HepG2 (cell line): Measurements from ENCODE around the gene SUPV3L1.

ENCODE experiments used
- AGO1 ChIP-seq: fragments of 200-400 bp; formaldehyde crosslinking; IDR thresholded peaks from 2 replicates; pipeline ENCODE4 v1.6.1; 2017; ENCODE audit warnings: mild to moderate bottlenecking, low read depth, low read length, moderate library complexity; ENCODE audit not compliant: poor library complexity, severe bottlenecking
- NFE2L2 ChIP-seq: fragments of 150-350 bp; IDR thresholded peaks from 2 replicates; pipeline ENCODE4 v1.6.1; 2014; ENCODE audit warnings: low read length
- ZNF317 ChIP-seq: sonication (generic); formaldehyde crosslinking; IDR thresholded peaks from 2 replicates; pipeline ENCODE4 v1.5.0; 2020; ENCODE audit warnings: mild to moderate bottlenecking, missing genetic modification reagents
- TF ChIP-seq, protein P1 (sequence below): sonication (generic); formaldehyde crosslinking; IDR thresholded peaks from 2 replicates; pipeline ENCODE4 v1.5.0; 2020; ENCODE audit warnings: mild to moderate bottlenecking, missing genetic modification reagents
- TF ChIP-seq, protein P2 (sequence below): sonication (generic); formaldehyde crosslinking; IDR thresholded peaks from 2 replicates; pipeline ENCODE4 v1.5.0; 2020; ENCODE audit warnings: mild to moderate bottlenecking, missing genetic modification reagents
- TF ChIP-seq, protein P3 (sequence below): sonication (generic); formaldehyde crosslinking; IDR thresholded peaks from 2 replicates; pipeline ENCODE4 v1.8.0; 2022; ENCODE audit warnings: missing genetic modification reagents, mild to moderate bottlenecking, moderate library complexity, borderline replicate concordance

DNA sequence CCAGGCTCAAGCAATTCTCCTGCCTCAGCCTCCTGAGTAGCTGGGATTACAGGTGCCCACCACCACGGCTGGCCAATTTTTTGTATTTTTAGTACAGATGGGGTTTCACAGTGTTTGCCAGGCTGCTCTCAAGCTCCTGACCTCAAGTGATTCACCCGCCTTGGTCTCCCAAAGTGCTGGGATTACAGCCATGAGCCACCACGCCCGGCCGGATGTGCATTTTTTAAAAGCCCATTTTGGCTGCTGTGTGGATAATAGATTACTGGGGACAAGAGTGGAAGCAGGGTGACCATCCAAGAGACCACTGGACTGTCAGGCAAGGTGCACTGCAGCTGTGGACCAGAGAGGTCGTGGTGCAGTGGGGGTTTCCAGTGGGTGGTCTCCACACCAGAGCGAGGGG, 61.5 kb downstream of the SUPV3L1 start:
- TF ChIP-seq, protein P1, sequence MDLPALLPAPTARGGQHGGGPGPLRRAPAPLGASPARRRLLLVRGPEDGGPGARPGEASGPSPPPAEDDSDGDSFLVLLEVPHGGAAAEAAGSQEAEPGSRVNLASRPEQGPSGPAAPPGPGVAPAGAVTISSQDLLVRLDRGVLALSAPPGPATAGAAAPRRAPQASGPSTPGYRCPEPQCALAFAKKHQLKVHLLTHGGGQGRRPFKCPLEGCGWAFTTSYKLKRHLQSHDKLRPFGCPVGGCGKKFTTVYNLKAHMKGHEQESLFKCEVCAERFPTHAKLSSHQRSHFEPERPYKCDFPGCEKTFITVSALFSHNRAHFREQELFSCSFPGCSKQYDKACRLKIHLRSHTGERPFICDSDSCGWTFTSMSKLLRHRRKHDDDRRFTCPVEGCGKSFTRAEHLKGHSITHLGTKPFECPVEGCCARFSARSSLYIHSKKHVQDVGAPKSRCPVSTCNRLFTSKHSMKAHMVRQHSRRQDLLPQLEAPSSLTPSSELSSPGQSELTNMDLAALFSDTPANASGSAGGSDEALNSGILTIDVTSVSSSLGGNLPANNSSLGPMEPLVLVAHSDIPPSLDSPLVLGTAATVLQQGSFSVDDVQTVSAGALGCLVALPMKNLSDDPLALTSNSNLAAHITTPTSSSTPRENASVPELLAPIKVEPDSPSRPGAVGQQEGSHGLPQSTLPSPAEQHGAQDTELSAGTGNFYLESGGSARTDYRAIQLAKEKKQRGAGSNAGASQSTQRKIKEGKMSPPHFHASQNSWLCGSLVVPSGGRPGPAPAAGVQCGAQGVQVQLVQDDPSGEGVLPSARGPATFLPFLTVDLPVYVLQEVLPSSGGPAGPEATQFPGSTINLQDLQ (CRISPR knock-in tag) = no peak
- TF ChIP-seq, protein P2, sequence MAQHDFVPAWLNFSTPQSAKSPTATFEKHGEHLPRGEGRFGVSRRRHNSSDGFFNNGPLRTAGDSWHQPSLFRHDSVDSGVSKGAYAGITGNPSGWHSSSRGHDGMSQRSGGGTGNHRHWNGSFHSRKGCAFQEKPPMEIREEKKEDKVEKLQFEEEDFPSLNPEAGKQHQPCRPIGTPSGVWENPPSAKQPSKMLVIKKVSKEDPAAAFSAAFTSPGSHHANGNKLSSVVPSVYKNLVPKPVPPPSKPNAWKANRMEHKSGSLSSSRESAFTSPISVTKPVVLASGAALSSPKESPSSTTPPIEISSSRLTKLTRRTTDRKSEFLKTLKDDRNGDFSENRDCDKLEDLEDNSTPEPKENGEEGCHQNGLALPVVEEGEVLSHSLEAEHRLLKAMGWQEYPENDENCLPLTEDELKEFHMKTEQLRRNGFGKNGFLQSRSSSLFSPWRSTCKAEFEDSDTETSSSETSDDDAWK (CRISPR knock-in tag) = no peak
- no peak for TF ChIP-seq NFE2L2
- TF ChIP-seq, protein P3, sequence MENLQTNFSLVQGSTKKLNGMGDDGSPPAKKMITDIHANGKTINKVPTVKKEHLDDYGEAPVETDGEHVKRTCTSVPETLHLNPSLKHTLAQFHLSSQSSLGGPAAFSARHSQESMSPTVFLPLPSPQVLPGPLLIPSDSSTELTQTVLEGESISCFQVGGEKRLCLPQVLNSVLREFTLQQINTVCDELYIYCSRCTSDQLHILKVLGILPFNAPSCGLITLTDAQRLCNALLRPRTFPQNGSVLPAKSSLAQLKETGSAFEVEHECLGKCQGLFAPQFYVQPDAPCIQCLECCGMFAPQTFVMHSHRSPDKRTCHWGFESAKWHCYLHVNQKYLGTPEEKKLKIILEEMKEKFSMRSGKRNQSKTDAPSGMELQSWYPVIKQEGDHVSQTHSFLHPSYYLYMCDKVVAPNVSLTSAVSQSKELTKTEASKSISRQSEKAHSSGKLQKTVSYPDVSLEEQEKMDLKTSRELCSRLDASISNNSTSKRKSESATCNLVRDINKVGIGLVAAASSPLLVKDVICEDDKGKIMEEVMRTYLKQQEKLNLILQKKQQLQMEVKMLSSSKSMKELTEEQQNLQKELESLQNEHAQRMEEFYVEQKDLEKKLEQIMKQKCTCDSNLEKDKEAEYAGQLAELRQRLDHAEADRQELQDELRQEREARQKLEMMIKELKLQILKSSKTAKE = no peak
- TF ChIP-seq AGO1 = no peak
- TF ChIP-seq ZNF317 = no peak
